Mammary microvascular endothelial cell (primary cell): ENCODE results near the gene SAXO2. TPM values are rescaled to one million over a fixed set of nuclear protein-coding genes. Genes with fewer than 3 reads are reported as not detected.

ENCODE experiments used
- total RNA-seq: library from RNA; depleted of rRNA; stranded (reverse); fragments of >200 nt; gene quantifications from 2 replicates; pipeline ENCODE4 v1.2.3, GENCODE V29; 2015

Gene SAXO2, protein sequence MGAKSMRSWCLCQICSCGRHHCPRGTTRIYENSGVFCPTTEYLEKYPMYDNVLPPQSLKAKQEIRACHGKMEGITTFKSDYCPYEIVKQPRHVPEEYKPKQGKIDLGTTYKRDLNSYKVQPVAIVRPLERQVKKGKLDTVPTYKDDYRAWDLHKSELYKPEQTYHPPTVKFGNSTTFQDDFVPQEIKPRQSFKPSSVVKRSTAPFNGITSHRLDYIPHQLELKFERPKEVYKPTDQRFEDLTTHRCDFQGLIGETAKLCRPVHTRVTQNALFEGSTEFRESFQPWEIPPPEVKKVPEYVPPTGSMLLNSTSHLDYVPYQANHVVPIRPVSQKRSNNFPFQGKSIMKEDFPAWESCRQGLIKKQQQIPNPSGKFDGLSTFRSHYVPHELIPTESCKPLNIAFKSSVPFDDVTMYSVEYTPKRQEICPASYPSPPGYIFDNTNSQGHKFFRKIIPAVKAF
- total RNA-seq, result 1.1 and 2.7 TPM in 2 replicates

GRCh38 chr15:82262422-82263026 lies at the start of gene SAXO2, which contains the start of gene EFL1:
TSS of gene SAXO2 (plus strand) at chr15:82262818. CDS start at chr15:82262880, 62 bp downstream.
TSS of gene EFL1 (minus strand) at chr15:82262734. CDS start at chr15:82261778, 956 bp downstream.

Other genes starting within 250 kb of the SAXO2 start
- gene MEX3B, start 216.8 kb upstream of the SAXO2 start, total RNA-seq, result 3.0 and 3.8 TPM in 2 replicates
- gene EFL1, start 84 bp upstream of the SAXO2 start, total RNA-seq, result 23.5 and 25.9 TPM in 2 replicates
- gene GOLGA6L10, start 86.7 kb downstream of the SAXO2 start, total RNA-seq, result 0.05 and 0.13 TPM in 2 replicates
- gene GOLGA6L9, start 167.0 kb downstream of the SAXO2 start, total RNA-seq, result 0.47 and 0.69 TPM in 2 replicates